MM.1S (cell line): ENCODE data around the gene HINFP.

ENCODE experiments used
- DNase-seq: peaks from one replicate; pipeline ENCODE4 v3.0.0-alpha.2; 2015
- H2AFZ ChIP-seq: fragments of 300-600 bp; sonication (generic); 2 replicates; pipeline ENCODE4 v1.6.0; 2016; ENCODE audit warnings: antibody characterized with exemption, low read length
- H3F3A ChIP-seq: fragments of 300-600 bp; sonication (generic); 2 replicates; pipeline ENCODE4 v1.6.1; 2016; ENCODE audit warnings: mild to moderate bottlenecking, antibody characterized with exemption, low read length, moderate library complexity, mixed read lengths; ENCODE audit not compliant: insufficient read depth
- H3K27ac ChIP-seq: fragments of 300-600 bp; sonication (generic); 2 replicates; pipeline ENCODE4 v1.5.1; 2016; ENCODE audit warnings: mild to moderate bottlenecking, low read length
- H3K27me3 ChIP-seq: fragments of 300-600 bp; sonication (generic); replicated peaks from 2 replicates; pipeline ENCODE4 v1.6.0; 2016; ENCODE audit warnings: low read length; ENCODE audit not compliant: insufficient read depth
- H3K36me3 ChIP-seq: fragments of 300-600 bp; sonication (generic); replicated peaks from 2 replicates; pipeline ENCODE4 v1.6.1; 2016; ENCODE audit warnings: mild to moderate bottlenecking, low read length, mixed read lengths; ENCODE audit not compliant: insufficient read depth
- H3K4me1 ChIP-seq: fragments of 300-600 bp; sonication (generic); 2 replicates; pipeline ENCODE4 v1.6.1; 2016; ENCODE audit warnings: low read length, mixed read lengths
- H3K4me2 ChIP-seq: fragments of 300-600 bp; sonication (generic); 2 replicates; pipeline ENCODE4 v1.6.0; 2016; ENCODE audit warnings: low read depth, low read length
- H3K4me3 ChIP-seq: fragments of 300-600 bp; sonication (generic); 2 replicates; pipeline ENCODE4 v1.5.1; 2016; ENCODE audit warnings: low read length, mixed read lengths
- H3K79me2 ChIP-seq: fragments of 300-600 bp; sonication (generic); 2 replicates; pipeline ENCODE4 v1.6.1; 2016; ENCODE audit warnings: mixed run types, low read length, mixed read lengths
- H3K9ac ChIP-seq: fragments of 300-600 bp; sonication (generic); 2 replicates; pipeline ENCODE4 v1.6.1; 2016; ENCODE audit warnings: low read length, mixed read lengths
- H3K9me2 ChIP-seq: fragments of 300-600 bp; sonication (generic); replicated peaks from 2 replicates; pipeline ENCODE4 v1.6.1; 2016; ENCODE audit warnings: mild to moderate bottlenecking, low read length, mixed read lengths; ENCODE audit not compliant: insufficient read depth
- H3K9me3 ChIP-seq: fragments of 300-600 bp; sonication (generic); replicated peaks from 2 replicates; pipeline ENCODE4 v1.6.1; 2016; ENCODE audit warnings: mild to moderate bottlenecking, low read length, mixed read lengths; ENCODE audit not compliant: insufficient read depth
- H4K20me1 ChIP-seq: fragments of 300-600 bp; sonication (generic); 2 replicates; pipeline ENCODE4 v1.6.1; 2016; ENCODE audit warnings: mild to moderate bottlenecking, low read length, moderate library complexity, mixed read lengths; ENCODE audit not compliant: insufficient read depth
- EZH2 ChIP-seq: fragments of 300-600 bp; sonication (generic); optimal IDR thresholded peaks from 2 replicates; pipeline ENCODE3; 2017; ENCODE audit warnings: low read depth, mild to moderate bottlenecking, antibody characterized with exemption, low read length, mixed read lengths
- EZH2phosphoT487 ChIP-seq: fragments of 300-600 bp; sonication (generic); IDR thresholded peaks from 2 replicates; pipeline ENCODE4 v1.6.1; 2018; ENCODE audit warnings: antibody characterized with exemption, low read length
- TF ChIP-seq, protein P1 (sequence below): fragments of 300-600 bp; sonication (generic); IDR thresholded peaks from 2 replicates; pipeline ENCODE4 v1.5.1; 2016; ENCODE audit warnings: antibody characterized with exemption, low read length, mixed read lengths

HINFP gene

DNA sequence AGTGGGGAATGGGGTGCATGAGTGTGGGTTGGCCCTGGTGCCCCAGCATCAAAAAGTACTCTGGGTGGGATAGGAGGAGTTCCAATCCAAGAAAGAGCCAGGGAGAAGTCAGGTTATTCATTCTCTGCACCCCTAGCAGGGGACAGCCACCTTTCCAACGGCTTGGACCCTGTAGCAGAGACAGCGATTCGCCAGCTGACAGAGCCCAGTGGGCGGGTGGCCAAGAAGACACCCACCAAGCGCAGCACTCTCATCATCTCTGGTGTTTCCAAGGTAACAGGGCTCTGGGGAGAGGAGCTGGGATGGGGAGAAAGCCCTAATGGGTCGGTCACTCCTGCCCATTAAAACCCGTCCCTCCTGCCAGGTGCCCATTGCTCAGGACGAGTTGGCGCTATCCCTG, 7.7 kb upstream of the HINFP start:
- Histone ChIP-seq H2AFZ (no peak overlapping the region), H3K4me3 (no peak overlapping the region), H3K4me2 (no peak overlapping the region), H3K9ac (no peak overlapping the region), H4K20me1 (no peaks in the 10 kb centered on the region), H3K4me1 (peaks cover 6% of the 10 kb centered on the region), H3K9me3 (no peaks in the 10 kb centered on the region), H3K27ac (no peak overlapping the region), H3K79me2 (peaks cover 23% of the 10 kb centered on the region), H3F3A (0 out of 2 replicates have a peak, but pooled peaks cover 5% of the 10 kb centered on the region), H3K9me2 (no peaks in the 10 kb centered on the region), H3K36me3 (peaks cover 9% of the 10 kb centered on the region; the same call in 1 of the 2 replicates), H3K27me3 (no peaks in the 10 kb centered on the region)
- no peak for DNase-seq
- TF ChIP-seq, protein P1, sequence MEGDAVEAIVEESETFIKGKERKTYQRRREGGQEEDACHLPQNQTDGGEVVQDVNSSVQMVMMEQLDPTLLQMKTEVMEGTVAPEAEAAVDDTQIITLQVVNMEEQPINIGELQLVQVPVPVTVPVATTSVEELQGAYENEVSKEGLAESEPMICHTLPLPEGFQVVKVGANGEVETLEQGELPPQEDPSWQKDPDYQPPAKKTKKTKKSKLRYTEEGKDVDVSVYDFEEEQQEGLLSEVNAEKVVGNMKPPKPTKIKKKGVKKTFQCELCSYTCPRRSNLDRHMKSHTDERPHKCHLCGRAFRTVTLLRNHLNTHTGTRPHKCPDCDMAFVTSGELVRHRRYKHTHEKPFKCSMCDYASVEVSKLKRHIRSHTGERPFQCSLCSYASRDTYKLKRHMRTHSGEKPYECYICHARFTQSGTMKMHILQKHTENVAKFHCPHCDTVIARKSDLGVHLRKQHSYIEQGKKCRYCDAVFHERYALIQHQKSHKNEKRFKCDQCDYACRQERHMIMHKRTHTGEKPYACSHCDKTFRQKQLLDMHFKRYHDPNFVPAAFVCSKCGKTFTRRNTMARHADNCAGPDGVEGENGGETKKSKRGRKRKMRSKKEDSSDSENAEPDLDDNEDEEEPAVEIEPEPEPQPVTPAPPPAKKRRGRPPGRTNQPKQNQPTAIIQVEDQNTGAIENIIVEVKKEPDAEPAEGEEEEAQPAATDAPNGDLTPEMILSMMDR: no peak
- TF ChIP-seq EZH2phosphoT487: no peak
- TF ChIP-seq EZH2: no peak

DNA sequence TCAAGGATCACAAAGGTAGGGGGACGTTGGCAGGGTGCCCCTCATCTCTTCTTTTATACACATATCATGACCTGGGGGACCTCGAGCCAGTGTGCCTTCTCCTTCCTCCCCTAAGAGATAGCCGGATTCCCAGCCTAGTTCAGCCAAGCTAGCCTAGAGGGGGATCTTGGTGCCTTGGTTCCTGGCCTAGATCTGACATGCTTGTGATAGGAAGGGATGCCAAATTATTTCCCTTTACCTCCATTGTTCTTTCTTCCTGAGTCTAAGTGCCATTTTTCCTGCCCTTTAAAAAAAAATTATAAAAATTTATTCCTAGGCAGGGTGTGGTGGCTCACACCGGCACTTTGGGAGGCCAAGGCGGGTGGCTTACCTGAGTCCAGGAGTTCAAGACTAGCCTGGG, 7.0 kb upstream of the HINFP start:
- Histone ChIP-seq H3F3A (0 out of 2 replicates have a peak, but pooled peaks cover 5% of the 10 kb centered on the region), H4K20me1 (no peaks in the 10 kb centered on the region), H3K27me3 (no peaks in the 10 kb centered on the region), H3K4me1 (no peaks in the 10 kb centered on the region), H3K27ac (no peak overlapping the region), H3K9me2 (no peaks in the 10 kb centered on the region), H2AFZ (no peak overlapping the region), H3K79me2 (peaks cover 17% of the 10 kb centered on the region), H3K4me2 (no peak overlapping the region), H3K36me3 (peaks cover 9% of the 10 kb centered on the region; the same call in 1 of the 2 replicates), H3K9ac (no peak overlapping the region), H3K4me3 (no peak overlapping the region), H3K9me3 (no peaks in the 10 kb centered on the region)
- DNase-seq: no peak
- TF ChIP-seq EZH2: no peak
- no peak for TF ChIP-seq EZH2phosphoT487
- TF ChIP-seq, protein P1: no peak

- Histone ChIP-seq H3K9me2 (no peaks in the 10 kb centered on the region), H3K4me3 (no peak overlapping the region), H3K79me2 (peaks cover 4% of the 10 kb centered on the region; the same call in 1 of the 2 replicates), H3K36me3 (peaks cover 9% of the 10 kb centered on the region; the same call in 1 of the 2 replicates), H3K9ac (no peak overlapping the region), H4K20me1 (no peaks in the 10 kb centered on the region), H2AFZ (no peak overlapping the region), H3K27ac (no peak overlapping the region), H3K9me3 (no peaks in the 10 kb centered on the region), H3F3A (peaks cover 10% of the 10 kb centered on the region; the same call in 1 of the 2 replicates), H3K4me1 (peaks cover 5% of the 10 kb centered on the region; the same call in 1 of the 2 replicates), H3K4me2 (no peak overlapping the region), H3K27me3 (no peaks in the 10 kb centered on the region)
- no peak for DNase-seq
- TF ChIP-seq EZH2 (no peak), EZH2phosphoT487 (no peak)
- TF ChIP-seq, protein P1: no peak
Observed at GRCh38 chr11:119115484-119116234, 5.7 kb upstream of the HINFP start.
